Loucy (cell line): Measurements from ENCODE around the gene PHPT1.
"Not testable (repeated sequence)": the region's sequence is repeated elsewhere in the genome, so short reads cannot be mapped to it uniquely, and the experiment has no call there.

Experiments used
- H2AFZ ChIP-seq: fragments of 200-600 bp; sonication (generic); 2 replicates; pipeline ENCODE4 v1.6.0; 2016; ENCODE audit warnings: antibody characterized with exemption, mild to moderate bottlenecking, low read length, moderate library complexity
- H3F3A ChIP-seq: fragments of 200-600 bp; 2 replicates; pipeline ENCODE4 v1.6.0; 2016; ENCODE audit warnings: antibody characterized with exemption, low read depth, mild to moderate bottlenecking
- H3K27me3 ChIP-seq: fragments of 200-600 bp; sonication (generic); 2 replicates; pipeline ENCODE4 v1.6.1; 2014; ENCODE audit warnings: low read length, mild to moderate bottlenecking; ENCODE audit not compliant: insufficient read depth, poor library complexity, severe bottlenecking
- H3K36me3 ChIP-seq: fragments of 200-600 bp; sonication (generic); 2 replicates; pipeline ENCODE4 v1.6.1; 2016; ENCODE audit warnings: low read length; ENCODE audit not compliant: insufficient read depth
- H3K4me1 ChIP-seq: fragments of 200-600 bp; sonication (generic); 2 replicates; pipeline ENCODE4 v1.5.1; 2014; ENCODE audit warnings: low read length, mild to moderate bottlenecking; ENCODE audit not compliant: insufficient read depth, poor library complexity, severe bottlenecking
- H3K4me2 ChIP-seq: fragments of 200-600 bp; sonication (generic); 2 replicates; pipeline ENCODE4 v1.6.0; 2014; ENCODE audit warnings: antibody characterized with exemption, low read length, low read depth, mild to moderate bottlenecking; ENCODE audit not compliant: poor library complexity, severe bottlenecking
- H3K4me3 ChIP-seq: fragments of 200-600 bp; sonication (generic); 2 replicates; pipeline ENCODE4 v1.5.1; 2014; ENCODE audit warnings: low read length, mild to moderate bottlenecking, mixed read lengths; ENCODE audit not compliant: poor library complexity, severe bottlenecking
- H3K79me2 ChIP-seq: fragments of 200-600 bp; sonication (generic); 2 replicates; pipeline ENCODE4 v1.6.1; 2014; ENCODE audit warnings: low read length; ENCODE audit not compliant: insufficient read depth
- H3K9ac ChIP-seq: fragments of 200-600 bp; sonication (generic); 2 replicates; pipeline ENCODE4 v1.6.0; 2014; ENCODE audit warnings: mild to moderate bottlenecking, low read depth, low read length, moderate library complexity; ENCODE audit not compliant: poor library complexity, severe bottlenecking
- H3K9me2 ChIP-seq: fragments of 200-600 bp; sonication (generic); replicated peaks from 2 replicates; pipeline ENCODE4 v1.6.1; 2016; ENCODE audit warnings: low read depth, low read length, mixed read lengths
- H3K9me3 ChIP-seq: fragments of 200-600 bp; sonication (generic); 2 replicates; pipeline ENCODE4 v1.6.1; 2014; ENCODE audit warnings: mild to moderate bottlenecking, antibody characterized with exemption, low read length, low read depth; ENCODE audit not compliant: insufficient read depth
- H4K20me1 ChIP-seq: fragments of 200-600 bp; sonication (generic); 2 replicates; pipeline ENCODE4 v1.6.0; 2014; ENCODE audit warnings: antibody characterized with exemption, low read length, mild to moderate bottlenecking; ENCODE audit not compliant: insufficient read depth, poor library complexity, severe bottlenecking
- EZH2phosphoT487 ChIP-seq: fragments of 200-600 bp; IDR thresholded peaks from 2 replicates; pipeline ENCODE4 v1.6.1; 2018; ENCODE audit warnings: antibody characterized with exemption, mild to moderate bottlenecking, moderate library complexity, borderline replicate concordance
- TF ChIP-seq, protein P1 (sequence below): fragments of 200-600 bp; sonication (generic); conservative IDR thresholded peaks from 2 replicates; pipeline ENCODE4 v1.5.1; 2014; ENCODE audit warnings: mild to moderate bottlenecking, antibody characterized with exemption, low read length

The PHPT1 gene

GRCh38 chr9:136868644-136869043 is 19.4 kb downstream of the PHPT1 start:
- H3K4me2 ChIP-seq, result no peak overlapping the region
- no peaks in the 10 kb centered on the region for H3K27me3 ChIP-seq
- peaks cover 38% of the 10 kb centered on the region for H3K79me2 ChIP-seq
- peaks cover 3% of the 10 kb centered on the region; the same call in 1 of the 2 replicates for H3K36me3 ChIP-seq
- H3K4me1 ChIP-seq, result peaks cover 14% of the 10 kb centered on the region
- H2AFZ ChIP-seq, result no peak overlapping the region
- H4K20me1 ChIP-seq, result peaks cover 20% of the 10 kb centered on the region
- H3K9ac ChIP-seq, result no peak overlapping the region
- no peak for TF ChIP-seq EZH2phosphoT487
- TF ChIP-seq, protein P1, sequence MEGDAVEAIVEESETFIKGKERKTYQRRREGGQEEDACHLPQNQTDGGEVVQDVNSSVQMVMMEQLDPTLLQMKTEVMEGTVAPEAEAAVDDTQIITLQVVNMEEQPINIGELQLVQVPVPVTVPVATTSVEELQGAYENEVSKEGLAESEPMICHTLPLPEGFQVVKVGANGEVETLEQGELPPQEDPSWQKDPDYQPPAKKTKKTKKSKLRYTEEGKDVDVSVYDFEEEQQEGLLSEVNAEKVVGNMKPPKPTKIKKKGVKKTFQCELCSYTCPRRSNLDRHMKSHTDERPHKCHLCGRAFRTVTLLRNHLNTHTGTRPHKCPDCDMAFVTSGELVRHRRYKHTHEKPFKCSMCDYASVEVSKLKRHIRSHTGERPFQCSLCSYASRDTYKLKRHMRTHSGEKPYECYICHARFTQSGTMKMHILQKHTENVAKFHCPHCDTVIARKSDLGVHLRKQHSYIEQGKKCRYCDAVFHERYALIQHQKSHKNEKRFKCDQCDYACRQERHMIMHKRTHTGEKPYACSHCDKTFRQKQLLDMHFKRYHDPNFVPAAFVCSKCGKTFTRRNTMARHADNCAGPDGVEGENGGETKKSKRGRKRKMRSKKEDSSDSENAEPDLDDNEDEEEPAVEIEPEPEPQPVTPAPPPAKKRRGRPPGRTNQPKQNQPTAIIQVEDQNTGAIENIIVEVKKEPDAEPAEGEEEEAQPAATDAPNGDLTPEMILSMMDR, result no peak
- no peaks in the 10 kb centered on the region for H3F3A ChIP-seq
- no peak overlapping the region for H3K4me3 ChIP-seq
- H3K9me3 ChIP-seq, result peaks cover 6% of the 10 kb centered on the region; the same call in 1 of the 2 replicates
- H3K9me2 ChIP-seq, result no peaks in the 10 kb centered on the region

DNA sequence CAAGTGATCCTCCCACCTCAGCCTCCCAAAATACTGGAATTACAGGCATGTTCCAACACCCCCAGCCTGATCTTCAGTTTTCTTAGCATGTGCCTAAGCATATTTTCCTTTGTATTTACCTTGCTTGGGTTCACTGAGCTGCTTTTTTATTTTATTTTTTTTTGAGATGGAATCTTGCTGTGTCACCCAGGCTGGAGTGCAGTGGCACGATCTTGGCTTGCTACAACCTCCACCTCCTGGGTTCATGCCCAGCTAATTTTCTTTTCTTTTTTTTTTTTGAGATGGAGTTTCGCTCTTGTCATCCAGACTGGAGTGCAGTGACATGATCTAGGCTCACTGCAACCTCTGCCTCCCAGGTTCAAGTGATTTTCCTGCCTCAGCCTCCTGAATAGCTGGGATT is 20.4 kb downstream of the PHPT1 start:
- Histone ChIP-seq H3K4me1 (peaks cover 12% of the 10 kb centered on the region), H3K79me2 (peaks cover 28% of the 10 kb centered on the region), H4K20me1 (peaks cover 11% of the 10 kb centered on the region)
- not testable (repeated sequence) for H3K9me3 ChIP-seq, H3K27me3 ChIP-seq, H3F3A ChIP-seq, H2AFZ ChIP-seq, H3K9ac ChIP-seq, H3K4me3 ChIP-seq, H3K36me3 ChIP-seq, H3K4me2 ChIP-seq, H3K9me2 ChIP-seq

DNA sequence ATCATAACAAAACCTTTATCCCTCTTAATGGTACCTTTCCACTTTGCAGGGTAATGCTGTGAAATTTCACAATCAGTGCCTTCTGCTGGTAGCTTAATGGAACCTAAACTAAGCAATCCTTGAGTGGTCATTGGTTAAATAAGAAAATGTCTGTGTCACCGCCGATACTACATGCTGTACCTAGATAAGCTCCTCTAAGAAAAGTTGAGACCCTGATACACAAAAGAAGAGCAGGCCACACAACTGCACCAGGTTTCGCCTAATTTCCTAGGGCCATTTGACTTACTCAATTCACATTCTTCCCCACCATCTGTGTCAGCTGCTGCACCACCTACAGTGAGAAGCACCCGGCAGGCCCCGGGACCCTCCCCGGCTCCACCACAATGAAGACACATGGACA is 25.9 kb downstream of the PHPT1 start:
- H3K9me2 ChIP-seq, result no peaks in the 10 kb centered on the region
- H3K79me2 ChIP-seq, result no peaks in the 10 kb centered on the region
- no peaks in the 10 kb centered on the region for H3F3A ChIP-seq
- no peak overlapping the region for H3K9ac ChIP-seq
- H3K4me2 ChIP-seq, result no peak overlapping the region
- H4K20me1 ChIP-seq, result no peaks in the 10 kb centered on the region
- no peak overlapping the region for H2AFZ ChIP-seq
- no peaks in the 10 kb centered on the region for H3K36me3 ChIP-seq
- no peaks in the 10 kb centered on the region for H3K27me3 ChIP-seq
- H3K9me3 ChIP-seq, result peaks cover 6% of the 10 kb centered on the region; the same call in 1 of the 2 replicates
- TF ChIP-seq EZH2phosphoT487, result no peak
- TF ChIP-seq, protein P1, result no peak
- no peak overlapping the region for H3K4me3 ChIP-seq
- H3K4me1 ChIP-seq, result no peaks in the 10 kb centered on the region

DNA sequence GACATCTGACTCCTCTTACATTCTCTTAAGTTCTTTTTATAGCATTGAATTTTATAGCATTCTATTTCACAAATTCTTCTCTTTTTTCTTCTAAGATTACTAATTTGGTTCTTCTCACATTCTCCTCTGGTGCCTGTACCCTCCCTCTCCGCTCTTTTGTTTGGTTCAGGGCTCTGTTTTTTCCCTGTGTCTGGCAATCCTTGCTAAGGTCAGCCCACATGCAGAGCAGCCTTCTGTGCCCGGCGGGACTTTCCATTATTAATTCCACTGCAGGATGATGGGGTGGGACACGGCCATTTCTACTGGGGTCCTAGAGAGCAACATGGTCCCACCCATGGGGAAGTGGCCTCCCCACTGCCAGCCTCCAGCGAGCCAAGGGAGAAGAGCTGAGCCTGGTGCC is 27.3 kb downstream of the PHPT1 start:
- Histone ChIP-seq H3K9ac (no peak overlapping the region), H3K4me3 (no peak overlapping the region)
- TF ChIP-seq EZH2phosphoT487, result no peak
- TF ChIP-seq, protein P1, result no peak

More for the DNA sequence above, 27.3 kb downstream of the PHPT1 start:
- H4K20me1 ChIP-seq, result no peaks in the 10 kb centered on the region
- H3K9me2 ChIP-seq, result no peaks in the 10 kb centered on the region
- H3F3A ChIP-seq, result no peaks in the 10 kb centered on the region
- no peak overlapping the region for H2AFZ ChIP-seq
- no peaks in the 10 kb centered on the region for H3K4me1 ChIP-seq
- no peaks in the 10 kb centered on the region for H3K79me2 ChIP-seq
- H3K36me3 ChIP-seq, result no peaks in the 10 kb centered on the region
- H3K27me3 ChIP-seq, result no peaks in the 10 kb centered on the region
- H3K4me2 ChIP-seq, result no peak overlapping the region
- peaks cover 6% of the 10 kb centered on the region; the same call in 1 of the 2 replicates for H3K9me3 ChIP-seq
